Measurements from ENCODE around the gene POLR2E. TPM values are rescaled to one million over a fixed set of nuclear protein-coding genes. Genes with fewer than 3 reads are reported as not detected.

The POLR2E gene
- total RNA-seq, 4 donors from 2014 or later, result 117 to 228 (median 150) TPM

GRCh38 chr19:1074544-1075283 is 20.5 kb downstream of the POLR2E start:
- no peaks in the 10 kb centered on the region for H3K9me3 ChIP-seq
- H3K4me3 ChIP-seq, result peak overlapping the region in 1 of 2 donors; percentile 26
- peak; percentile 40 for ATAC-seq
- 57% methylated on average over 10 of the region's 54 CpGs; no CpG with 5 or more reads in 1 of the 2 donors for WGBS, 2 donors (ENCODE audit: low coverage in 1 of 2)
- H3K36me3 ChIP-seq, result no peaks in the 10 kb centered on the region
- TF ChIP-seq CTCF (IDR thresholded peaks at IDR 0.05) (no peak), POLR2A (IDR thresholded peaks at IDR 0.05) (no peak), POLR2AphosphoS5 (IDR thresholded peaks at IDR 0.05) (no peak), EP300 (IDR thresholded peaks at IDR 0.05) (no peak)
- peaks cover 39% of the 10 kb centered on the region for H3K27me3 ChIP-seq
- H3K27ac ChIP-seq, result peak overlapping the region in 1 of 4 donors; percentile 23
- H3K4me1 ChIP-seq, result peaks cover 0 to 18% (median 0%) of the 10 kb centered on the region in 3 donors

DNA sequence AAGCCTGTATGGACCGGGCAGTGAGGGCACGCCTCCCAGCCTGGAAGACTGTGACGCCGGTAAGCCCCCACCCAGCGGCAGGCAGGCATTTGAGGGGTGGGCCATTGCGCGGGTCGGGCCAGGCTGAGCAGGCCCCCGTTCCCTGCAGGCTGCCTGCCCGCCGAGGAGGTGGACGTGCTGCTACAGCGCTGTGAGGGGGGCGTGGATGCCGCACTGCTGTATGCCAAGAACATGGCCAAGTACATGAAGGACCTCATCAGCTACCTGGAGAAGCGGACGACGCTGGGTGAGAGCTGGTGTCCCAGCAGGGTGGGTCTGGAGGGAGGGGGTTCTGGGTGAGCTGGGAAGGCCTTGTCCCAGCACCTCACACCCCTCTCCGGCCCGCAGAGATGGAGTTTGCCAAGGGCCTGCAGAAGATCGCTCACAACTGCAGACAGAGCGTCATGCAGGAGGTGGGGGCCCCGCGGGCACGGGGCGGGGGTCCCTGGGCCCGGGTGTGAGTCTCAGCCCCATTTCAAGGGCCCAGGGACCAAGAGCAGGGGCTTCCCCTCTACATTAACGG is 21.1 kb downstream of the POLR2E start:
- no peak for TF ChIP-seq POLR2A (IDR thresholded peaks at IDR 0.05)
- TF ChIP-seq CTCF (IDR thresholded peaks at IDR 0.05), result no peak
- no peak for TF ChIP-seq EP300 (IDR thresholded peaks at IDR 0.05)
- TF ChIP-seq POLR2AphosphoS5 (IDR thresholded peaks at IDR 0.05), result no peak
- Histone ChIP-seq H3K9me3 (no peaks in the 10 kb centered on the region), H3K4me3 (peak overlapping the region in 1 of 2 donors; percentile 26), H3K27me3 (peaks cover 46% of the 10 kb centered on the region), H3K36me3 (no peaks in the 10 kb centered on the region), H3K4me1 (peaks cover 0 to 23% (median 0%) of the 10 kb centered on the region in 3 donors), H3K27ac (peak overlapping the region in 1 of 4 donors; percentile 23)
- no peak for ATAC-seq
- WGBS, 2 donors (ENCODE audit: low coverage in 1 of 2), result no CpG with 5 or more reads among the region's 28 CpGs

DNA sequence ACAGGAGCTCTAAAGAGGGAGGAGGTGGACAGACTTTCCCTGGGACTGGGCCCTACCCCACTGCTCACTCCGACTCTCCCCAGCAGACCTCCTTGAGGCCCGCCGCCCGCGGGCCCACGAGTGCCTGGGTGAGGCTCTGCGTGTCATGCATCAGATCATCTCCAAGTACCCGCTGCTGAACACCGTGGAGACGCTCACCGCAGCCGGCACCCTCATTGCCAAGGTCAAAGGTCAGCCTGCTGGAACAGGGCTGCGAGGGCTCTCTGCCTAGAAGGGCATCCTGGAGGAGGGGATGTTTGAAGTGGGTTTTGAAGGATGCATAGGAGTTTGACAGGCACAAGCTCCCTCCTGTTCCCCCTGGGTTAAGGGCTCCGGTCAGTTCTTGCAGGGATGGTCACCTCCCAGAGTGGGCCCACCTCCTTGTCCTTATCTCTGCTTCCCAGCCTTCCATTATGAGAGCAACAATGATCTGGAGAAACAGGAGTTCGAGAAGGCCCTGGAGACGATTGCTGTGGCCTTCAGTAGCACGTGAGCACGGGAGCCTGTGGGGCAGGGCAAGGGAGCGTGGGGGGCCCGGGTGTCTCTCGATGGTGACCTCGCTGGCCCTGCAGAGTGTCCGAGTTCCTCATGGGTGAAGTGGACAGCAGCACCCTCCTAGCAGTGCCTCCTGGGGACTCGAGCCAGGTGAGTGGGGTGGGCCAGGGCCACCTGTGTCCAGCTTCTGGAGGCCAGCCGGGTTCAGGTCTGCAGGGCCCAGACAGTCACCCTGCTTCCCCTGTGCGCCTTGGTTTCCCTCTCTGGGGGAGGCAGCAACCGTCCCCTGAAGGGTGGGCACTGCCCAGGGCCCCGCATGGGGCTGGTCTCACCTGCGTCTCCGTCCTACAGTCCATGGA is 21.9 kb downstream of the POLR2E start:
- 95% methylated on average over 4 of the region's 30 CpGs; no CpG with 5 or more reads in 1 of the 2 donors for WGBS, 2 donors (ENCODE audit: low coverage in 1 of 2)
- ATAC-seq, result no peak
- H3K27me3 ChIP-seq, result peaks cover 53% of the 10 kb centered on the region

GRCh38 chr19:1072371-1073015 is 22.7 kb downstream of the POLR2E start:
- TF ChIP-seq CTCF (IDR thresholded peaks at IDR 0.05) (no peak), EP300 (IDR thresholded peaks at IDR 0.05) (no peak), POLR2AphosphoS5 (IDR thresholded peaks at IDR 0.05) (no peak), POLR2A (IDR thresholded peaks at IDR 0.05) (no peak)
- H3K4me3 ChIP-seq, result no peak overlapping the region
- no peaks in the 10 kb centered on the region for H3K9me3 ChIP-seq
- no peaks in the 10 kb centered on the region for H3K36me3 ChIP-seq
- ATAC-seq, result no peak
- 78 to 85% methylated on average over 3 to 6 of the region's 11 CpGs for WGBS, 2 donors (ENCODE audit: low coverage in 1 of 2)
- peaks cover 0 to 28% (median 2%) of the 10 kb centered on the region in 3 donors for H3K4me1 ChIP-seq
- H3K27me3 ChIP-seq, result peaks cover 61% of the 10 kb centered on the region
- no peak overlapping the region for H3K27ac ChIP-seq

More for the DNA sequence above, 21.9 kb downstream of the POLR2E start:
- H3K4me1 ChIP-seq, result peaks cover 0 to 23% (median 0%) of the 10 kb centered on the region in 3 donors
- H3K9me3 ChIP-seq, result no peaks in the 10 kb centered on the region
- H3K4me3 ChIP-seq, result no peak overlapping the region
- H3K27ac ChIP-seq, result no peak overlapping the region
- H3K36me3 ChIP-seq, result no peaks in the 10 kb centered on the region
- TF ChIP-seq EP300 (IDR thresholded peaks at IDR 0.05) (no peak), CTCF (IDR thresholded peaks at IDR 0.05) (no peak), POLR2AphosphoS5 (IDR thresholded peaks at IDR 0.05) (no peak)
